ENCODE measurements around the gene UBE2R2.
"Not testable (repeated sequence)": the region's sequence is repeated elsewhere in the genome, so short reads cannot be mapped to it uniquely, and the experiment has no call there.

UBE2R2 gene

DNA sequence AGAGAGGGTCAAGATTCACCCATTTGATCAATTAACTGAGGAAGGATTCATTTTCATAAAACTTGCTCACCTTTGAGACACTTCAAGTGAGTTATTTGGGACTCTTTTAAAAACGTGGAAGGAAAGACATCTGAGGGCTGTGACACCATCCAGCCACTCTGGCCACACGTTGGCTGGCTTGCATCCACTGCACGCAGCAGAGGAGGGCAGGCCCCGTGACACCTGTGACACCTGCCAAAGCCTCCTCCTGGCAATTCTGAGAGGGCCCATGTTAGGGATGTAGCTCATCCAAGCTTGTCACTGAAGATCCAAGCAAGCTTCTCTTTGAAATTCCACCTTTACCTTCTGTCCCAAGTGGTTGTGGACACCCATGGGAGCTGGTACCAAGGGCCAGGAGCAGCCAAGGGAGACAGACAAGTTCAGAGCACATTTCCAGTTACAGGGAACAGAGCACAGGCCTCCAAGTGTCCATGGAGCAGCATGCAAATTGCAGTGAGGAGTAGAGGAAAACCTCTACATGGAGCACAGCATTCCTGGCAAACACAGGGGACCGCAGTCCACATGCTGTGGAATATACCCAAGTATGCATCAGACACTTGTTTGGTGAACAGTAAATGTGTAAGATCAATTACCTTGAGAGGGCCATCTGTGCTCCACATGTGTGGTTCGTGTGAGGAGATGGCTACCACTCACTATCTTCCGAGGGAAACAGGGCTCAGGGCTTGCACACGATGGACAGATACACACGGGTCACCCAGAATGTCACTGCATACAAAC is 16.8 kb upstream of the UBE2R2 start:
- DNase-seq, result no peak

DNA sequence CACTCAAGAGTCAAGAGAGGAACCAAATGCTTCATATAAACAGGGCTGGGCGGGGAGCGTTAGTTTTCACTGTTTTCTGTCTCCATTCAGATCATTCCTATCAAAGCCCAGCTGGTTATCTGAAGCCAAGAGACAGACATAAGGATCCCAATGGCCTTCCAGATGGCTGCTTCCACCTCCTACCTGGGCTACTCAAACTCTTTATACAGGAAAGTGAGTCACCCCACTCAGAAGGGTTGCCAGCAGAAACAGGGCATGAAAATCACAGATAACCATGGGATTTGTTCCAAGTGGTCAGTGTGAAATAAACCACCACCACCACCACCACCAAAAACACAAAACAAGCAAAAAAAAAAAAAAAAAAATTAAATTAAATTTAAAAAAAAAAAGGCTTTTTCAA is 16.1 kb upstream of the UBE2R2 start:
- no peak for DNase-seq

DNA sequence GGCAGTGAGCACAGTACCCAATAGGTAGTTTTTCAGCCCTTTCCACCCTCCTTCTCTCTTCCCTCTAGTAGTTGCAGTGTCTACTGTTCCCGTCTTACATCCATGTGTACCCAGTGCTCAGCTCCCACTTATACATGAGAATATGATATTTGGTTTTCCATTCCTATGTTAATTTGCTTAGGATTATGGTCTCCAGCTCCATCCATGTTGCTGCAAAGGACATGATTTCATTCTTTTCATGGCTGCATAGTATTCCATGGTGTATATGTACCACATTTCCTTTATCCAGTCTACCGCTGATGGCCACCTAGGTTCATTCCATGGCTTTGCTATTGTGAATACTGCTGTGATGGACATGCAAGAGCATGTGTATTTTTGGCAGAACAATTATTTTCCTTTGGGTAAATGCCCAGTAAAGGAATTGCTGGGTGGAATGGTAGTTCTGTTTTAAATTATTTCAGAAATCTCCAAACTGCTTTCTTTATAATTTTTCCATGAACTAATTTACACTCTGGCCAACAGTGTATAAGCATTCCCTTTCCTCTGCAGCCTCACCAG is 14.9 kb upstream of the UBE2R2 start:
- DNase-seq, result not testable (repeated sequence)

DNA sequence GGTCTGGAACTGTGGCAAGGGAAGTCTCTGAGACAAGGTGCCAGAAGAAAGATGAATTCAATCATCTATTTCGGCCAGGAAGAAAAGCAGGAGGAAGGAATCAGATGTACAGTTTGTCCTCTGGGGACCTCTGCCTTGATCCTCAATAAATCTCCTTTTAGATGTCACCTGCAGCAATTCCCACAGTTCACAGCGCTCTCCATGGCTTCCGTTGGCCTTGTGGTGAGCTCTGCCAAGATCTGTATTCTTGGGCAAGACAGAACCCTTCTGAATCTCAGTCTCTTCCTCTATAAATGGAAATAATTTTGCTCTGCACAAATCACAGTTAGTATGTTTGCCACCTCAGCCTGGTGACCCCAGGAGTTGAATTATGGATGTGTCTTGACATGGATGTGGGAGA is 12.8 kb upstream of the UBE2R2 start:
- DNase-seq, result not testable (repeated sequence)

DNA sequence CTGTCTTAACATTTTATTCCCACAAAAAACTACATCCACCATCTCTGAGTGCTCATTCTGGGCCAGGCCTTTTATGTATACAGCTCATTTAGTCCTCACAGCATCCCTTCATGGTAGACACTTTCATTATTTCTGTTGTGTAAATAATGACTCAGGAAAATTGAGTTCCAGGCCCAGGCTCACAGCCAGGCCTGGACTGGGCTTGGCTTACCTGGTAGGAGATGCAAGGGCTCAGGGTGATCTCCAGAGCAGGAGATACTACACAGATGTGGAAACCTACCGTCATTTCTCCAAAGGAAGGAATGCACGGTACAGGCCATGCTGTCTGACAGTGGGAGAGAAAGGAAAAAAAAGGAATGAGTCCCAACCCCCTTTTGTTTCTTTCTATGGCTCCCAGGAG is 9.8 kb upstream of the UBE2R2 start:
- DNase-seq, result not testable (repeated sequence)

DNA sequence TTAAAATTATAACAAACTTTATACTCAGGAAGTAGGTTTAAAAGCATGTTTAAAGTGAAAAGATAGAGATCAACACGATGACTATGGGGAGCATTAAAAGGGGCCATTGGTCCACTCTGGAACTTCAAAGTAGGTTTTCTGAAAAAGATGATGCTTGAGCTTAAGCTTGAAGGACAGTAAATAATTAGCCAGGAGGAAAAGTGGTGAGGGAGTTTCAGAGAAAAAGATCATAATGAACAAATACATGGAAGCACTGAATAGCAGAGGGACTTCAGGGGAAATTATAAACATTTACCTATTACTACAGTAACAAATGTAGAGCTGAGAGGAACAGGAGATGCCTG is 8.0 kb upstream of the UBE2R2 start:
- DNase-seq, result not testable (repeated sequence)

DNA sequence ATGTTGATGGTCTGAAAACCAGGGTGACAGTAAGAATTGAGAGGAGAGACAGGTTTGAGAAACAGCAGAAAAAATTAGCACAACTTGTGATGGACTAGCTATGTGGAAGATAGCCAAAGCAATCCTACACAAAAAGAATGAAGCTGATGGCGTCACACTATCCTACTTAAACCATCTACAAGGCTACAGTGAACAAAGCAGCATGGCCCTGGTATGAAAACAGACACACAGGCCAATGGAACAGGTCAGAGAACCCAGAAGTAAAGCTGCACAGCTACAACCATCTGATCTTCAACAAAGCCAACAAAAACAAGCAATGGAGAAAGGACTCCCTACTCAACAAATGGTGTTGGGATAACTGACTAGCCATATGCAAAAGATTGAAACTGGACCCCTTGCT is 7.5 kb upstream of the UBE2R2 start:
- no peak for DNase-seq

DNA sequence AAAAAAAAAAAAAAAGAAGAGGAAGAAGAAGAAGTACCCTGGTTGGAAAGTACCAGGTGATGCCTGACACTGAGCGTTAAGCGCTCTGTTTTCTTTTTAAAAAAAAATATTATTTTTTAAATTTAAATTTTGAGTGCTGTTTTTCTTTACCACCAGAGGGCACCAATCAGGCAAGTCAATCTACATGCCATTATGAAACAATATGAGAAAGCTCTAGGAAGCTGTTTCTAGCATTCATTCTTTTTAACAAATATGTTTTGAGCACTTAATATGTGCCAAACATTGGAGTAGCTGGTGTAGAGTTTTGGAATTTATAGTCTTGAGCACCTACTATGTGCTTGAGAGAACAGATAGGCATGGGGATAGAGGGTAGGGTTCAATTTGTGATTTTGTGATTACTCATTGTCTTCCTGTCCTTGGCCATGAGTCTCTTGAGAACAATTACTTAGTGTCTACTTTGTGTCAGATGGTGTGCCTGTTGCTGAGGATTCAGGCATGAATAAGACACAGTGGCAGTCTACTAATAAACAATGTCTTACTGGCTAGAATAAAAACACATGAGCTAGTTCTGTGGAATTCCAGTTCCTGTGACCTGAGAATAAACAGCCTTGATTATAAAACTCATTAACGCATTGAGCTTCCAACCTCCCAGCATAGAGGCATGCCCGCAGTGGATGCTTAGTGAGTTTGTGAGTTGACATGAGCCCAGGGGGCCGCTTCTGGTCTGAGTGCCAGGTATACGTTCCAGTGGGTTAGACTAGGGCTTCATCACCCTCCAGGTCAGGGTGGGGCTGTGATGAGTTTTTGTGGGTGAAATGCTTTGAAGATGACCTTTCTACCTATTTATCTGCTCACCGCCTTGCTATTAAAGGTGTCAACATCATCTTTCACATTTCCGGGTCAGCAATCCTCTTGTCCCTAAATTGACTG is 3.0 kb upstream of the UBE2R2 start:
- DNase-seq, result no peak

DNA sequence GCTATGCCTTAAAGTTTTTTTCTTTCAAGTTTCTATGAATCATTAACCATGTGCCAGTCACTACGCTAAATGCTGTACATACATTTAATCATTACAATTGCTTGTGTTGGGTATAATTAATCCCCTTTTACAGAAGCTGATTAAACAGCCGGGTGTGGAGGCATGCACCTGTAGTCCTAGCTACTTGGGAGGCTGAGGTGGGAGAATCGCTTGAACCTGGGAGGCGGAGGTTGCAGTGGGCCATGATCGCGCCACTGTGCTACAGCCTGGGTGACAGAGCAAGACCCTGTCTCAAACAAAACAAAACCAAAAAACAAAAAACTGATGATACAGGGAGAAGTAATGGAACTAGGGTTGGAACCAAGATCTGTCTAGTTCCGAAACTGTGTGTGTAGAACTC is 1.2 kb upstream of the UBE2R2 start:
- DNase-seq, result no peak

DNA sequence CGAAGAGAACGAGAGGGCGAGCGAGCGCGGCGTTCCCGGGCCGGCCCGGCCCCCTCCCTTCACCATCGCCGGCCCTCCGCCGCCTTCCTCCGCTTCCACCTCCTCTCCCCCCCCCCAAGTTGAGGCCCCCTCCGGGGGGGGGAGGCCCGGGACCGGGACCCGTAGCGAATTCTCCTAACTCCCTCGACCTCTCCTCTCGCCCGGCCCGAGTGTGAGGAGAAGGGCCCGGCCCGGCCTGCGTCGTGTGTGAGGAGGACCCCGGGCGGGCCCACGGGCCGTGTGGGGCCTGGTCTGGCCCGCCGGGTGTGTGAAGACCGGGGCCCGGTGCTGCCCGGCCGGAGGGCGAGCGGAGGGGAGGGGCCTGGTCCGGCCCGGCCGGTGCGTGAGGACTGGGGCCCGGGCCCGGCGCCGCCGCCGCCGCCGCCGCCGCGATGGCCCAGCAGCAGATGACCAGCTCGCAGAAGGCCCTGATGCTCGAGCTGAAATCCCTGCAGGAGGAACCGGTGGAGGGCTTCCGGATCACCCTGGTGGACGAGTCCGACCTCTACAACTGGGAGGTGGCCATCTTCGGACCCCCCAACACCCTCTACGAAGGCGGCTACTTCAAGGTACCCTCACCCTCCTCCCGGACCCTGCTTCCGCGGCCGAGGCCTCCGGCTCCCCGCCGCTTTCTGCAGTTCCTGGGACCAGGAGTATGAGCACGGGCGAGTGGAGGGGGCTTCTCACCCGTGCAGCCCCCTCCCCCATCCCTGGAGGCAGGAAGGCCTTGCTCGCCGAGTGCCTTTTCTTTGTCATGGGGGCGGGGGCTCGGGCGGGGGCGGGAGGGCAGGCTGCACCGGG is 587 bp downstream of the UBE2R2 start:
- DNase-seq, result peak; percentile 63

DNA sequence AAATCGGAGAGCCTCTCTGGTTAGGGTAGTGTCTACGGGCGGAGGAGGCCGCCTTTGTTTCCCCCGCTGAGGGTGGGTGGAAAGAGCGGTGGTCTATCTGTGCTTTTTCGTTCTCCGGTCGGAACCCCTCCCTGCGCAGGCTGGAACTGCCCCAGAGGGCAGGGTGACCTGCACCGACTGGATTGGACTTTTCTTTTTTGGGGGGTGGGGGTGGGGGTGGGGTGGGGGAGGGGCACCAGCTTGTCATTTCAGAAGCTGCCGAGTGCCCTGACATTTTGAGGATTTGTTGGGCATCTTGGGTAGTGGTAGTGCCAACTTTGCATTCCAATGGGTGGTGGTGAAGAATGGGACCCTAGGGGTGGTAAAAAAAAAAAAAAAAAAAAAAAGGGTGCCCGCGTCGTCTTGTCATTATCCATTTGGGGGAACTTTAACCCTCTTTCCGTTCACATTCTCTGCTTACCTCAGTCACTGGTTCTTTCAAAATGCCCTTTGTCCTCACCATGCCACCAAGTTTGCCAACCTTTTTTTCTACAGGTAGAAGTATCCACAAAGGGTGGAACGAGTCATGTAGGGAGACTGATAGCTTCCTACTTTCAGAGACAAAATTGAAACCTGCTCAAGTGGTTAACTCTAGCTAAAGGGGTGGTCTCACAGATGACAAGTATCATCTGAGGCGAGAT is 1.3 kb downstream of the UBE2R2 start:
- DNase-seq, result no peak

DNA sequence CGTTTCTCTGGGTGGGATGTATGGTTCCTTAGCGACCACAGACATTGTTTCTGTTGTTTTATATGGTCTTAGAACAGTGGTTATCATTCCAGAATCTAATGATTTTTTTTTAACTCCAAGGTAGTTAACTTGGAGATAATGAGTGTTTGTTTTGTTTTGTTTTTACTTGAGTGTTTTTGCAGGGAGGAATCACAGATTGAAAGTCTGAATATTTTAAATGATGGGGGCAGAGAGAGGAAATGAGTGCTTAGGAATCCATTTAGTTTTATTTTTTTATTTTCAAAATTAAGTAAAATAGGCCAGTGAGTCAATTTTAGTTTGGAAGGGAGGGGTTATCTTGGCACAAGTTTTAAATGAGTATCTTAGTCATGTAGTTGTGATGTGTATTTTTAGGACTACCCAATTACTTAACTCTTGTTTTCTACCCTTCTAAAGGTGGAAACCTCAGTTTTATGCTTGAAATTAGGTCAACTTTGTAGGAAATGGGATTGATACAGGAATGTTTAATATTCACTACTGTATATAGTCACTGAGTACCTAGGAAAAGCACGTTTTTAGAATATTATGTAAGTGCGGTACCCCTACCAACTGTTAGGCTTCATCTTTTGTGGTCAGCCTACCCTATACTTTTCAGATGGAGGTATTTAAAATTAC is 2.0 kb downstream of the UBE2R2 start:
- DNase-seq, result no peak

DNA sequence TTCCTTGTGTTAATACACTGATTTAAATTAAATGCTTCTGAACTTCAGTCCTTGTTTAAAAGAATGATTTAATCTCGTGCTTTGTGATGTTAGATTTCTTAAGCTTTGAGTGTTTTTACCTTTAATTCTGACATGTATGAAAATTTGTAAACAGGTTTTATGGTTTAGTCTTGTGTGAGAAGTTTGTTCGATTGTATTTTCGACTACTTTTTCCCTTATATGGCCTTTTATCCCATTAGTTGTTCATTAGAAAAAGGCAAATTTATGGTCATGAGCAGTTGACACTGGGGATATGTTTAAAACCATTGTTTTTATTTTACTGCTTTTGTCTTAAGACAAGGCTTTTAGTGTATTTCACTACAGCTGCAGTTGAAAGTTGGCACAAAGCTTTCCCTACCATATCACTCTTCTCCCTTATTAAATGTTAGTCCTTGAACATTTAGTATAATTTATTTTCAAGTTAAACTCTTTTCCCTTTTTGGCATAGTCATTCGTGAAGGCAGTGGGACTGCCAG is 3.3 kb downstream of the UBE2R2 start:
- no peak for DNase-seq

DNA sequence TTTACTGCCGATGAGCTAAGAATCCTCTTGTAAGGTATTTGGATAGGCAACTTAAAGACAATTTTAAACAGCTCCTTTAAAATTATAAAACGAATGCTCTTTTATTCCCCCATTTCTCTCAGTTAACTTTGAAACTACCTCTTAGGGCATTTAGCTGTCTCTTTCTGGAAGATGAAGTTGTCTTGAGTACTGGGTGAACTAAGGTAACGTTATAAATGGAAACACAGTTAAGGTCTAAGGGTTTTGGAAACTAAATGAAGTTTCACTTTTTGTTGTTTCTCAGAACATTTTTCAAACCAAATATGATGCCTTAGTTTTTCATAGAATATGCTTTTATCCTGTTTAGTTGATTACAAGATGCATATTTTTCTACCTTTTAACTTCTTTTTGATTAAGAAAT is 6.8 kb downstream of the UBE2R2 start:
- DNase-seq, result no peak

DNA sequence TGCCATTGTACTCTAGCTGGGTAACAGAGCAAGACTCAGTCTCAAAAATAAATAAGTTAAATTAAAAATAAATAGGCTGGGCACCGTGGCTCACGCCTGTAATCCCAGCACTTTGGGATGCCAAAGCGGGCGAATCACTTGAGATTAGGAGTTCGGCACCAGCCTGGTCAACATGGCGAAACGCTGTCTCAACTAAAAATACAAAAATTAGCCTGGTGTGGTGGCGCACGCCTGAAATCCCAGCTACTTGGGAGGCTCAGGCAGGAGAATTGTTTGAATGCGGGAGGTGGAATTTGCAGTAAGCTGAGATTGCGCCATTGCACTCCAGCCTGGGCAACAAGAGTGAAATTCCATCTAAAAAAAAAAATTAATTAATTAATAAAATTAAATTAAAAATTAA is 10.3 kb downstream of the UBE2R2 start:
- not testable (repeated sequence) for DNase-seq

DNA sequence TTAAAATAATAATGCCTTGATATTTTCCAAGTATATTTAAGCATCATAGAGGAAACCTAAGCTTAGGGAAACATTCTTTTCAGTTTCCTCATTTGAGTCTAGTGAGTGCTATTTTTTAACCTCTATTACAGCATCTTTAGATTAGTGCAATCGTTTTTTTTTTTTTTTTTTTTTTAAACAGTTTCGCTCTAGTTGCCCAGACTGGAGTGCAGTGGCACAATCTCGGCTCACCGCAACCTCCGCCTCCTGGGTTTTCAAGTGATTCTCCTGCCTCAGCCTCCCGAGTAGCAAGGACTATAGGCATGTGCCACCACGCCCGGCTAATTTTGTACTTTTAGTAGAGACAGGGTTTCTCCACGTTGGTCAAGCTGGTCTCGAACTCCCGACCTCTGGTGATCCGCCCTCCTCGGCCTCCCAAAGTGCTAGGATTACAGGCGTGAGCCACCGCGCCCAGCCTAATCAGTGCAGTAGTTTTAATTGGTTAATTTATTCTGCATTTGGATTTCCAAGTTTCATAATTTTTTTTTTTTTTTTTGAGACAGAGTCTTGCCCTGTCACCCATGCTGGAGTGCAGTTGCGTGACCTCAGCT is 12.8 kb downstream of the UBE2R2 start:
- DNase-seq, result not testable (repeated sequence)

DNA sequence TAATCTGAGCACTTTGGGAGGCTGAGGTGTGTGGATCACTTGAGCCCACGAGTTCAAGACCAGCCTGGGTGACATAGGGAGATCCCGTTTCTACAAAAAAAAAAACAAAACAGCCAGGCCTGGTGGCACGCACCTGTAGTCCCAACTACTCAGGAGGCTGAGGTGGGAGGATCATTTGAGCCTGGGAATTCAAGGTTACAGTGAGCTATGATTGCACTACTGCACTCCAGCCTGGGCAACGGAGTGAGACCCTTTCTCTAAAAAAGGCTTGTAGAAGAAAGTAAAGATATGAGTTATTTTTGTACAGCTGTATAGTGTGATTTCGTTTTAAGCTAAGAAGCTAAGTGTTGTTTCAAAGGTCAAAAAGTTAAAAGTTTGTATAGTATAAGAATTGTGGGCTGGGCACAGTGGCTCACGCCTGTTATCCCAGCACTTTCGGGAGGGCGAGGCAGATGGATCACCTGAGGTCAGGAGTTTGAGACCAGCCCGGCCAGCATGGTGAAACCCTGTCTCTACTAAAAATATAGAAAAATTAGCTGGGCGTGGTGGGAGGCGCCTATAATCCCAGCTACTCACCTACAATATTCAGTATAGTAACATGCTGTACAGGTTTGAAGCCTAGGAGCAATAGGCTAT is 18.8 kb downstream of the UBE2R2 start:
- DNase-seq, result no peak

DNA sequence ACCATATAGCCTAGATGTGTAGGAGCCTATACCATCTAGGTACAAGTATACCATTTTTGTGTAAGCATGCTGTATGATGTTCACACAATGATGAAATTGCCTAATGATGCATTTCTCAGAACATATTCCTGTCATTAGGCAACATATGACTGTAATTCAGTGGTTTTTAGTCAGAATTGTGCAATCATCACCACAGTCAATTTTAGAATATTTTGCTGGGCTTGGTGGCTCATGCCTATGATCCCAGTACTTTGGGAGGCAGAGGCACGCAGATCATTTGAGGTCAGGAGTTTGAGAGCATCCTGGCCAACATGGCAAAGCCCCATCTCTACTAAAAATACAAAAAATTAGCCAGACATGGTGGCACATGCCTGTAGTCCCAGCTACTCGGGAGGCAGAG is 19.3 kb downstream of the UBE2R2 start:
- DNase-seq, result peak; percentile 40

DNA sequence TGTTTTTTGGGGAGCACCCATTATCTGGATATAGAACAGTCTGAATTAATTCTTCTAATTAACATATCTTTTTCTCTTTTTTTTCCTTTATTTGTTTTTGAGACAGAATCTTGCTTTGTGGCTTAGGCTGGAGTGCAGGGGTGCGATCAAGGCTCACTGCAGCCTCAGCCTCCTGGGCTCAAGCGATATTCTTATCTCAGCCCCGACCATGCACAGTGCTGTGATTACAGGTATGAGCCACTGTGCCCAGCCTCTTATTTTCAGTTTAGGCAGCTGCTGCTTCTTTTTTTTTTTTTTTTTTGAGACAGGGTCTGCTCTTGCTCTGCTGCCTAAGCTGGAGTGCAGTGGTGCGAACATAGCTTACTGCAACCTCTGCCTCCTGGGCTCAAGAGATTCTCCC is 20.2 kb downstream of the UBE2R2 start:
- no peak for DNase-seq

DNA sequence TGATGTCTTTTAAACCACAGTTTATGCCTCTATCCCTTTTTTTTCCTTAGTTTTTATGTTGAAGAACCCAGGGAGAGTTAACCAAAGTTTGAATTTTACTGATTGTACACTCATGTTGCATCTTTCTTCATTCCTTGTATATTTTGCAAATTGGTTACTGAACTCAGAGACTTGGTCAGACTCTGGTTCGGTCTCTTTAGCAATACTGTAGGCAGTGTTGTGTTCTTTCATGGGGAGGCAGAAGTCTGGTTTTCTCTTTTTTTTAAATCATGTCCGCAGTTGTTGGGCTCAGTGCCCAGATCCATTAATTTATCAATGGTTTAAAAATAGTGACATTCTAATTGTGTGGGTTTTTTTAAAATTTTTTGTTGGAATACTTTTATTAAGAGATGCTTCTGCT is 23.4 kb downstream of the UBE2R2 start:
- DNase-seq, result no peak

Data from activated CD4-positive, alpha-beta T cell treated with anti-CD3 and anti-CD28 coated beads for 48 hours (primary cell).